PC-9 (cell line): Measurements from ENCODE around the gene FOXO3. TPM values are rescaled to one million over a fixed set of nuclear protein-coding genes. Genes with fewer than 3 reads are reported as not detected.

Source experiments
- BruUV-seq: library from RNA; stranded (reverse); fragments of 400-500 nt; replicated peaks from 2 replicates; lab custom pipeline; 2021; lab: Mats Ljungman, UMichigan
- CTCF ChIA-PET: fragments of 300-600 bp; sonication (Branson Sonifier 250); formaldehyde crosslinking; loops from one replicate; lab custom pipeline; 2022; ENCODE audit warnings: antibody characterized with exemption; lab: Charles Lee
- POLR2A ChIA-PET: fragments of 300-600 bp; sonication (Branson Sonifier 250); formaldehyde crosslinking; loops from one replicate; lab custom pipeline; 2022; ENCODE audit warnings: antibody characterized with exemption; ENCODE audit not compliant: unreplicated experiment; lab: Charles Lee
- DNase-seq, 2 experiments: peaks; one replicate each; pipeline versions ENCODE4 v3.0.0 to v3.0.0-alpha.2; 2015 to 2022; ENCODE audit warnings: mixed read lengths in 1 of 2
- H2AFZ ChIP-seq: fragments of 200-600 bp; sonication (generic); 2 replicates; pipeline ENCODE4 v1.8.1; 2017; ENCODE audit warnings: antibody characterized with exemption
- H3F3A ChIP-seq: fragments of 200-600 bp; sonication (generic); 2 replicates; pipeline ENCODE4 v1.8.1; 2017; ENCODE audit warnings: antibody characterized with exemption, mild to moderate bottlenecking, low read depth; ENCODE audit not compliant: insufficient read depth
- H3K27ac ChIP-seq: fragments of 200-600 bp; sonication (generic); 2 replicates; pipeline ENCODE4 v1.6.1; 2016; ENCODE audit warnings: mixed run types
- H3K27me3 ChIP-seq: fragments of 200-600 bp; sonication (generic); 2 replicates; pipeline ENCODE4 v1.6.1; 2016; ENCODE audit warnings: low read depth, mixed run types; ENCODE audit not compliant: insufficient read depth
- H3K36me3 ChIP-seq: fragments of 200-600 bp; sonication (generic); 2 replicates; pipeline ENCODE4 v1.6.1; 2016; ENCODE audit warnings: low read depth, mixed run types
- H3K4me1 ChIP-seq: fragments of 200-600 bp; sonication (generic); replicated peaks from 2 replicates; pipeline ENCODE4 v1.6.1; 2016; ENCODE audit warnings: mixed run types; ENCODE audit not compliant: insufficient read depth
- H3K4me2 ChIP-seq: fragments of 200-600 bp; sonication (generic); 2 replicates; pipeline ENCODE4 v1.6.1; 2017; ENCODE audit warnings: mixed run types
- H3K4me3 ChIP-seq: fragments of 200-600 bp; sonication (generic); 2 replicates; pipeline ENCODE4 v1.6.1; 2016; ENCODE audit warnings: mixed run types
- H3K79me2 ChIP-seq: fragments of 200-600 bp; sonication (generic); 2 replicates; pipeline ENCODE4 v1.6.1; 2017; ENCODE audit warnings: low read depth, mixed run types
- H3K9me2 ChIP-seq: fragments of 200-600 bp; sonication (generic); 2 replicates; pipeline ENCODE4 v1.8.1; 2017; ENCODE audit warnings: mild to moderate bottlenecking; ENCODE audit not compliant: insufficient read depth
- H3K9me3 ChIP-seq: fragments of 200-600 bp; sonication (generic); 2 replicates; pipeline ENCODE4 v1.8.1; 2016; ENCODE audit warnings: low read depth; ENCODE audit not compliant: insufficient read depth
- H4K20me1 ChIP-seq: fragments of 200-600 bp; sonication (generic); 2 replicates; pipeline ENCODE4 v1.8.1; 2017; ENCODE audit not compliant: insufficient read depth
- CTCF ChIP-seq: fragments of 200-600 bp; sonication (generic); conservative IDR thresholded peaks from 2 replicates; pipeline ENCODE4 v1.6.1; 2017; ENCODE audit warnings: mixed run types, antibody characterized with exemption, mild to moderate bottlenecking, moderate library complexity
- EZH2 ChIP-seq: fragments of 200-600 bp; sonication (generic); IDR thresholded peaks from 2 replicates; pipeline ENCODE4 v1.8.0; 2017; ENCODE audit warnings: antibody characterized with exemption, low read depth
- intact Hi-C: fragments of 100-400 bp; cut with micrococcal nuclease; formaldehyde crosslinking; loops from one replicate; pipeline ENCODE4 v1.10.0; 2022; ENCODE audit not compliant: unreplicated experiment
- total RNA-seq: library from RNA; stranded (reverse); gene quantifications from 2 replicates; pipeline ENCODE4 v1.2.3, GENCODE V29; 2021

The FOXO3 gene
- total RNA-seq, 1 experiment from 2014 or later = 59.4 TPM

GRCh38 chr6:108579328-108579721 lies 18.6 kb downstream of the FOXO3 start:
- no peak overlapping the region for H3K4me2 ChIP-seq
- H3K36me3 ChIP-seq = peaks cover 39% of the 10 kb centered on the region
- peaks cover 54% of the 10 kb centered on the region for H3K4me1 ChIP-seq
- H3K27ac ChIP-seq = peak overlapping the region; percentile 70
- DNase-seq = peak in 1 of 2 experiments; percentile 12
- no peak overlapping the region for H3K4me3 ChIP-seq
- peaks cover 100% of the 10 kb centered on the region for H3K79me2 ChIP-seq
- ChIA-PET CTCF (no interaction called here), POLR2A (no interaction called here)
- no peaks in the 10 kb centered on the region for H3K27me3 ChIP-seq
- H3K9me3 ChIP-seq = no peaks in the 10 kb centered on the region
- no TSS peak for BruUV-seq
- TF ChIP-seq EZH2 (no peak), CTCF (no peak)
- peaks cover 90% of the 10 kb centered on the region for H4K20me1 ChIP-seq
- H3K9me2 ChIP-seq = no peaks in the 10 kb centered on the region
- H3F3A ChIP-seq = peaks cover 65% of the 10 kb centered on the region
- intact Hi-C loops = no loop called here
- no peak overlapping the region for H2AFZ ChIP-seq

GRCh38 chr6:108580646-108581045 lies 19.9 kb downstream of the FOXO3 start:
- Histone ChIP-seq H3K4me3 (peak overlapping the region; percentile 32; the same call in 1 of the 2 replicates), H3K9me2 (no peaks in the 10 kb centered on the region), H3F3A (peaks cover 62% of the 10 kb centered on the region), H3K4me1 (peaks cover 59% of the 10 kb centered on the region), H3K27ac (peak overlapping the region; percentile 70), H3K79me2 (peaks cover 98% of the 10 kb centered on the region), H2AFZ (no peak overlapping the region), H3K27me3 (no peaks in the 10 kb centered on the region), H3K4me2 (peak overlapping the region; percentile 61), H4K20me1 (peaks cover 90% of the 10 kb centered on the region), H3K36me3 (peaks cover 37% of the 10 kb centered on the region), H3K9me3 (no peaks in the 10 kb centered on the region)
- ChIA-PET POLR2A (no interaction called here), CTCF (no interaction called here)
- DNase-seq = no peak
- TF ChIP-seq CTCF (no peak), EZH2 (no peak)
- intact Hi-C loops = loop anchor here (1.0 kb wide), 1 partner anchor 18 kb away; no protein-coding TSS in a partner anchor
- no TSS peak for BruUV-seq

GRCh38 chr6:108581237-108581931 lies 20.7 kb downstream of the FOXO3 start:
- peaks cover 98% of the 10 kb centered on the region for H3K79me2 ChIP-seq
- no peaks in the 10 kb centered on the region for H3K9me3 ChIP-seq
- H2AFZ ChIP-seq = no peak overlapping the region
- no peak for TF ChIP-seq CTCF
- TF ChIP-seq EZH2 = no peak
- peak overlapping the region; percentile 32; the same call in 1 of the 2 replicates for H3K4me3 ChIP-seq
- DNase-seq = peak; percentile 51 to 86
- H3F3A ChIP-seq = peaks cover 63% of the 10 kb centered on the region
- H3K4me2 ChIP-seq = peak overlapping the region; percentile 61
- BruUV-seq = no TSS peak
- H3K27ac ChIP-seq = peak overlapping the region; percentile 70
- no peaks in the 10 kb centered on the region for H3K9me2 ChIP-seq
- no peaks in the 10 kb centered on the region for H3K27me3 ChIP-seq
- ChIA-PET CTCF (no interaction called here), POLR2A (no interaction called here)
- peaks cover 90% of the 10 kb centered on the region for H4K20me1 ChIP-seq
- H3K4me1 ChIP-seq = peaks cover 66% of the 10 kb centered on the region
- H3K36me3 ChIP-seq = peaks cover 37% of the 10 kb centered on the region
- intact Hi-C loops = loop anchor here (1.0 kb wide), 1 partner anchor 19 kb away; no protein-coding TSS in a partner anchor
